IPS DF 6.9 (cell line): Measurements from ENCODE around the gene RBM4B.

Source experiments
- DNase-seq: peaks from one replicate; pipeline ENCODE4 v3.0.0-alpha.2; 2013; ENCODE audit warnings: low read depth, low spot score
- H3K27ac ChIP-seq: one replicate; pipeline ENCODE4 v1.5.1; 2013; ENCODE audit warnings: low read length, control low read depth
- H3K27me3 ChIP-seq: 2 replicates; pipeline ENCODE4 v1.6.1; 2013; ENCODE audit warnings: mild to moderate bottlenecking, low read length; ENCODE audit not compliant: control insufficient read depth, insufficient read depth
- H3K36me3 ChIP-seq: 2 replicates; pipeline ENCODE4 v1.6.1; 2013; ENCODE audit warnings: low read length; ENCODE audit not compliant: control insufficient read depth, insufficient read depth
- H3K4me1 ChIP-seq: 2 replicates; pipeline ENCODE4 v1.6.1; 2013; ENCODE audit warnings: low read length; ENCODE audit not compliant: control insufficient read depth, insufficient read depth
- H3K4me3 ChIP-seq: 2 replicates; pipeline ENCODE4 v1.5.1; 2013; ENCODE audit warnings: mild to moderate bottlenecking, low read length
- H3K9me3 ChIP-seq: 2 replicates; pipeline ENCODE4 v1.6.1; 2013; ENCODE audit warnings: low read length, inconsistent platforms; ENCODE audit not compliant: control insufficient read depth, insufficient read depth
- WGBS: extraction: QIAGEN DNeasy Blood & Tissue Kit; methylation state at CpG from one replicate; pipeline ENCODE4 v1.1.7; 2013; ENCODE audit warnings: mixed read lengths, missing lambda C conversion rate; ENCODE audit not compliant: insufficient read length, insufficient coverage; 5-methylcytosine and 5-hydroxymethylcytosine counted together

Gene RBM4B

DNA sequence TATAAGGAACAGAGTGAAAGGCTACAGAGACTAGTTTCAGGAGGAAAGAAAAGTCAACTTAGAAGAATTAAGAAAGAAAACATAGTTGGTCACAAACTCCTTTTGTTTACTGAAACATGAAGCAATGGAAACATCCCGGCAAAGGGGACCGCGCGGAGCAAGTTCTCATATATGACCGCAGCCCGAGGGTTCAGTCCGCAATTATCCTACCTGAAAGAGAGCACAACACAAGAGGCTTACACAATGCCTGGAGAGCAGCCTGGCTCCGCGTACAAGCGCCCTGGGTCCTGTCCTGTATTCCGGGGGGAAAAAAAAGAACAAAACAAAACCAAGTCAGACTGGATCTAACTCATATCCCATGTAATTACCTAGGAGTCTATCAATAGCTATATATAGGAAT lies 12.3 kb downstream of the RBM4B start:
- no peak for DNase-seq
- H3K9me3 ChIP-seq, result no peaks in the 10 kb centered on the region
- H3K27ac ChIP-seq, result no peak overlapping the region
- no peaks in the 10 kb centered on the region for H3K4me1 ChIP-seq
- H3K36me3 ChIP-seq, result peaks cover 11% of the 10 kb centered on the region
- WGBS, result no CpG with 5 or more reads among the region's 11 CpGs
- no peak overlapping the region for H3K4me3 ChIP-seq
- H3K27me3 ChIP-seq, result no peaks in the 10 kb centered on the region

DNA sequence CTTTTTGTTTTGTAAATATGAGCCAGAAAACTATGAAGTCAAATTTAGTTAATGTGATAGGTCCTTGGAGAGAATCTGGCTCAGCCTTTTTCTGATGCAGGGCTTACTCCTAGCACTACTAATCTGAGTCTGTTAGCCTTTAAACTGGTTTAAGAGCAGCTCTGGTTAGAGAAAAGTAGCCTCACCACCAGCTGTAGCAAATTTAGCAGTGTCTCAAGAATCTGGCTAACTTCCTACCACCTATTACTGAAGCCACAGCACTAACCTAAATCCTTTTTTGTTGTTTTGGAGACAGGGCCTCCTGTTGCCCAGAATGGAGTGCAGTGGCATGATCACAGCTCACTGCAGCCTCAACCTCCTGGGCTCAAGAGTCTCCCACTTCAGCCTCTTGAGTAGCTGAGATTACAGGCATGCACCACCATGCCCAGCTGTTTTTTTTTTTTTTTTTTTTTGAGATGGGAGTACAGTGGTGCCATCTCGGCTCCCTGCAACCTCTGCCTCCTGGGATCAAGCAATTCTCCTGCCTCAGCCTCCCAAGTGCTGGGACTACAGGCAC lies 13.9 kb downstream of the RBM4B start:
- peaks cover 9% of the 10 kb centered on the region for H3K36me3 ChIP-seq

DNA sequence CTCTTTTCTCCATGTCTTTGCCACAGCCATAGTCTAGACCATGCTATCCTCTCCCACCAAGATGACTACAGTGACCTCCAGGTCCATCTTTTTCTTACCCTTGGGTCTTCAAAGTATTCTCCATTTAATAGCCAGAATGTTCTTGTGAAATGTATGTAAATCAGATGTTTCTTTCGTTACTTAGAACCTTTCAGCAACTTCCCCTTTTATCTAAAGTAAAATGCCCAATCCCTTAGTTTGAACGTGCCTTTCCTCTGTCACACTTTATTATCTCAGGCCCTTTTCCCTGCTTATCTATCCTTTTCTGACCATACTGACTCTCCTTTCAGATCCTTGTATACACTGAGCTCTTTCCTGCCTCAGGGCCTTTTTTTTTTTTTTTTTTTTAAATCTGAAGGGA lies 17.9 kb downstream of the RBM4B start:
- H3K4me1 ChIP-seq, result no peaks in the 10 kb centered on the region
- H3K27me3 ChIP-seq, result no peaks in the 10 kb centered on the region
- no peak overlapping the region for H3K4me3 ChIP-seq
- H3K9me3 ChIP-seq, result no peaks in the 10 kb centered on the region
- H3K27ac ChIP-seq, result no peak overlapping the region
- peaks cover 2% of the 10 kb centered on the region; the same call in 1 of the 2 replicates for H3K36me3 ChIP-seq
- DNase-seq, result no peak
- WGBS, result no CpG with 5 or more reads among the region's 2 CpGs

More for the DNA sequence above, 13.9 kb downstream of the RBM4B start:
- H3K4me3 ChIP-seq, result no peak overlapping the region
- WGBS, result no CpG with 5 or more reads among the region's 1 CpG
- no peak overlapping the region for H3K27ac ChIP-seq
- no peaks in the 10 kb centered on the region for H3K9me3 ChIP-seq
- no peak for DNase-seq
- H3K4me1 ChIP-seq, result no peaks in the 10 kb centered on the region
- no peaks in the 10 kb centered on the region for H3K27me3 ChIP-seq

DNA sequence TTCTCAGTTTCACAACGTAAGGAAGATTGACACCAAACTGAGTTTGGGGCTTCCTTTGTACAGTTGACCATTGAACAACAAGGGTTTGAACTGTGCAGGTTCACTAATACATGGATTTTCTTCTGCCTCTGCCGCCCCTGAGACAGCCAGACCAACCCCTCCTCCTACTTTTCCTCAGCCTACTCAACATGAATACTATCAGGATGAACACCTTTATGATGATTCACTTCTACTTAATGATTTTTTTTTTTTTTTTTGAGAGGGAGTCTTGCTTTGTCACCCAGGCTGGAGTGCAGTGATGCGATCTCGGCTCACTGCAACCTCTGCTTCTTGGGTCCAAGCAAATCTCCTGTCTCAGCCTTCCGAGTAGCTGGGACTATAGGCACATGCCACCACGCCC lies 24.6 kb downstream of the RBM4B start:
- H3K36me3 ChIP-seq, result peaks cover 9% of the 10 kb centered on the region; the same call in 1 of the 2 replicates
- WGBS, result no CpG with 5 or more reads among the region's 6 CpGs
- DNase-seq, result no peak
- H3K27me3 ChIP-seq, result no peaks in the 10 kb centered on the region
- no peak overlapping the region for H3K27ac ChIP-seq
- H3K9me3 ChIP-seq, result no peaks in the 10 kb centered on the region
- no peaks in the 10 kb centered on the region for H3K4me1 ChIP-seq
- H3K4me3 ChIP-seq, result no peak overlapping the region

DNA sequence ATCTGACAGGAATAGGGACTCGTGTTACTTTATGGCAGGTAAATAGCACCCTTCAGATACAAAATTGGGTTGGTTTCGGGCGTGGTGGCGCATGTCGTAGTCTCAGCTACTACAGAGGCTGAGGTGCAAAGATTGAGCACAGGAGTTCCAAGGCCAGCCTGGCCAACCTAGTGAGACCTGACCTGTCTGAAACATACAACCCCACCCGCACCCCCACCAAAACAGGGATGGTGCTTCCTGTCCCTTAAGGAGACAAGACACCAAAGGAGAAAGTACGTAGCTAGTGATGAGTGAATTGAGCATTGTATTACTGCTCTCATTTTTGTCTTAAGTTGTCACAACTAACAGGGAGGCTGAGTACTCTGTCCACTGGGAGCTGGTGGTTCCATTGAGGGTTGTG lies 25.0 kb downstream of the RBM4B start:
- no peak overlapping the region for H3K4me3 ChIP-seq
- no peaks in the 10 kb centered on the region for H3K4me1 ChIP-seq
- WGBS, result no CpG with 5 or more reads among the region's 7 CpGs
- H3K27me3 ChIP-seq, result no peaks in the 10 kb centered on the region
- no peaks in the 10 kb centered on the region for H3K9me3 ChIP-seq
- DNase-seq, result no peak
- H3K27ac ChIP-seq, result no peak overlapping the region
- peaks cover 9% of the 10 kb centered on the region; the same call in 1 of the 2 replicates for H3K36me3 ChIP-seq

DNA sequence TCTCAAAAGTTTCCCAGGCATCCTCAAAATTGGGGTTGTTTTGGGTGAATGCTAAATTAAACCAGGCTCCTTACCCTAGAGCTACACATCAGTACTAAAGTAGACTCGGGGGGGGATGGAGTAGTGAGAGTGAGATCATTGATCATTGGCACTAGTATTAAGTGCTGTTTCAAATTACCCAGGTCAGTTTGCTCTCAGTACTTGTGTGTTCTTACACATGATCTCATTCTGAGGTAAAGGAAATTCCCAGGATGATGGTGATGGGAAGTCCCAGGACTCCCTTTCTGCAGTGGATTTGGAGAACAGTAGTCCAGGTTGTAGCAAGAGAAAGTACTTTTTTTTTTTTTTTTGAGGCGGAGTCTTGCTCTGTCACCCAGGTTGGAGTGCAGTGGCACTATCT lies 26.7 kb downstream of the RBM4B start:
- Histone ChIP-seq H3K36me3 (peaks cover 16% of the 10 kb centered on the region; the same call in 1 of the 2 replicates), H3K9me3 (no peaks in the 10 kb centered on the region)
- WGBS, result no CpG with 5 or more reads among the region's 2 CpGs

DNA sequence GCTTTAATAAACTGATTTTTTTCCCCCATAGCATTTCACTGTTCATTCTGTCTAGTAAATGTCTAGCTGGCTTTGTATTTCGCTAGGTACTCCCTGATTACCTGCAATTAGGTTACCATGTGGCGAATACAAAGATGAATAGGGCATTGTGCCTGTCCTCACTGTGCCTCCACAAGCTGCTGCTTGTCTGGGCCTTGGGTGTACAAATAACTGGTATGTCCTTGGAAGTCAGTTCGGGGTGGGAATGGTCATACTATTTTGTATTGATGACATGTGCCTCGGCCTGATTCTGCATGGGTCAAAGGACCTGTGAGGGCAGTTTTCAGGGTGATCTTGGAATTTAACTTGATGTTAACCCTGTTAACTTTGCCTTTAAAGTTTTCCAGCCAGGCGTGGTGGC lies 27.8 kb downstream of the RBM4B start:
- H3K36me3 ChIP-seq, result peaks cover 21% of the 10 kb centered on the region; the same call in 1 of the 2 replicates
- no CpG with 5 or more reads among the region's 5 CpGs for WGBS

More for the DNA sequence above, 26.7 kb downstream of the RBM4B start:
- H3K27ac ChIP-seq, result no peak overlapping the region
- no peaks in the 10 kb centered on the region for H3K27me3 ChIP-seq
- DNase-seq, result no peak
- no peak overlapping the region for H3K4me3 ChIP-seq
- no peaks in the 10 kb centered on the region for H3K4me1 ChIP-seq

DNA sequence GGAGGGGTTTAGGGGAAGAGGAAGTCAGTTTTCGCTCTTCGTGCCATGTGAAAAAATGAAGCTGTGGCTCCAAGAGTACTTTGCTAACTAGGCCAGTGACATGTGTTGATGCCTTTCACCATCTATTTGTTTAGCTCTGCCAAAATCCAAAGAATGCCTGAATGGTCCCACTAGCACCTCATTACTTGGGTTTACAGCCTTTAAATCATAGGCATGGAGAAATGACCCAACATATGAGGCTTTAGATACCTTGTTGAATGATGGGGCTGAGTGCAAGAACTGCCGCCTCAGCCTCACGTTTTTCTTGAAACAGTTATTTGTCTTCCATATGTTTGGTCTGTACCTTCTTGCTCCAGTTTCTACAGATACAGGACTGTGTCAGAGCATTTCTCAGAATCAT lies 30.9 kb downstream of the RBM4B start:
- Histone ChIP-seq H3K4me3 (no peak overlapping the region), H3K27me3 (no peaks in the 10 kb centered on the region), H3K4me1 (no peaks in the 10 kb centered on the region; the same call in 1 of the 2 replicates), H3K27ac (no peak overlapping the region), H3K9me3 (no peaks in the 10 kb centered on the region), H3K36me3 (peaks cover 30% of the 10 kb centered on the region)
- WGBS, result no CpG with 5 or more reads among the region's 4 CpGs
- no peak for DNase-seq

More for the DNA sequence above, 27.8 kb downstream of the RBM4B start:
- Histone ChIP-seq H3K27me3 (no peaks in the 10 kb centered on the region), H3K27ac (no peak overlapping the region), H3K4me1 (no peaks in the 10 kb centered on the region), H3K9me3 (no peaks in the 10 kb centered on the region), H3K4me3 (no peak overlapping the region)
- no peak for DNase-seq

DNA sequence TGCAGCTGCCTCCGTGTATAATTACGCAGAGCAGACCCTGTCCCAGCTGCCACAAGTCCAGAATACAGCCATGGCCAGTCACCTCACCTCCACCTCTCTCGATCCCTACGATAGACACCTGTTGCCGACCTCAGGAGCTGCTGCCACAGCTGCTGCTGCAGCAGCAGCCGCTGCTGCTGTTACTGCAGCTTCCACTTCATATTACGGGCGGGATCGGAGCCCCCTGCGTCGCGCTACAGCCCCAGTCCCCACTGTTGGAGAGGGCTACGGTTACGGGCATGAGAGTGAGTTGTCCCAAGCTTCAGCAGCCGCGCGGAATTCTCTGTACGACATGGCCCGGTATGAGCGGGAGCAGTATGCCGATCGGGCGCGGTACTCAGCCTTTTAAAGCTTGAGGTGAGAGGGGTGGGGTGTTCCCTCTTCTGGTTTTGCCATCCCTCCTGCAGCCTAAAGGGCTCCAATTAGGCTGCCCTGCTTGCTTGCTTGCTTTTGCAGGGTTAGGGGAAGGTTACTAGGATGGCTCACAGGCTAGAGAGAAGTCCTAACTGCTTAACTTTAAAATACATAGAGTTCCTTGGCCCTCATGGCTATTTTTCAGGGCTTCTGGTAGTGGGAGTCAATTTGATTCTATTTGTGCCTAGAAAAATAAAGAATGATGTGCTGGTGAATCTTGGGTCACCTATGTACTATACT lies 33.8 kb downstream of the RBM4B start:
- no peaks in the 10 kb centered on the region for H3K9me3 ChIP-seq
- H3K36me3 ChIP-seq, result peaks cover 34% of the 10 kb centered on the region
- DNase-seq, result no peak
- no peak overlapping the region for H3K27ac ChIP-seq
- no CpG with 5 or more reads among the region's 24 CpGs for WGBS
- H3K4me1 ChIP-seq, result peaks cover 2% of the 10 kb centered on the region
- H3K4me3 ChIP-seq, result no peak overlapping the region
- no peaks in the 10 kb centered on the region for H3K27me3 ChIP-seq

DNA sequence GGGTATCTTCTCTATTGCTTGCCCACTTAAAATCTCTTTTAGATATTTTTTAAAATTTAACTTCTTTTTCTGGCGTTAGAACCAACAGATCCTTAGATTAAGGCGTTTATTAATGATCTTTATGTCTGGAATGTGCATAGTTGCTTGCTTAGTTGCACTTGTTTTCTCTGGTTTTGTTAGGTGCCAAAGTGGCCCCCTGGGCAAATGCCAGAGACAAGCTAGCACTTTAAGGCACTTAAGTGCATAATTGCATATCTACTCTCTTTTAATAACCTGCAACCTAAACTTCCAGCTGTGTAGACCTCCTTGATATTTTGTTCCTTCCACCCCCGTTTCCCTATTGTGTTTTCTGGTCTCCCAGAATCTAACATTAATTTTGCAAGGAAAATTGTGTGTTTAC lies 35.9 kb downstream of the RBM4B start:
- WGBS, result no CpG with 5 or more reads among the region's 3 CpGs
- no peak overlapping the region for H3K4me3 ChIP-seq
- H3K9me3 ChIP-seq, result no peaks in the 10 kb centered on the region
- DNase-seq, result no peak
- H3K36me3 ChIP-seq, result peaks cover 30% of the 10 kb centered on the region
- no peaks in the 10 kb centered on the region for H3K27me3 ChIP-seq
- no peak overlapping the region for H3K27ac ChIP-seq
- peaks cover 2% of the 10 kb centered on the region for H3K4me1 ChIP-seq
